ENCODE data around the gene CTBP1.

- TF ChIP-seq, protein P1, sequence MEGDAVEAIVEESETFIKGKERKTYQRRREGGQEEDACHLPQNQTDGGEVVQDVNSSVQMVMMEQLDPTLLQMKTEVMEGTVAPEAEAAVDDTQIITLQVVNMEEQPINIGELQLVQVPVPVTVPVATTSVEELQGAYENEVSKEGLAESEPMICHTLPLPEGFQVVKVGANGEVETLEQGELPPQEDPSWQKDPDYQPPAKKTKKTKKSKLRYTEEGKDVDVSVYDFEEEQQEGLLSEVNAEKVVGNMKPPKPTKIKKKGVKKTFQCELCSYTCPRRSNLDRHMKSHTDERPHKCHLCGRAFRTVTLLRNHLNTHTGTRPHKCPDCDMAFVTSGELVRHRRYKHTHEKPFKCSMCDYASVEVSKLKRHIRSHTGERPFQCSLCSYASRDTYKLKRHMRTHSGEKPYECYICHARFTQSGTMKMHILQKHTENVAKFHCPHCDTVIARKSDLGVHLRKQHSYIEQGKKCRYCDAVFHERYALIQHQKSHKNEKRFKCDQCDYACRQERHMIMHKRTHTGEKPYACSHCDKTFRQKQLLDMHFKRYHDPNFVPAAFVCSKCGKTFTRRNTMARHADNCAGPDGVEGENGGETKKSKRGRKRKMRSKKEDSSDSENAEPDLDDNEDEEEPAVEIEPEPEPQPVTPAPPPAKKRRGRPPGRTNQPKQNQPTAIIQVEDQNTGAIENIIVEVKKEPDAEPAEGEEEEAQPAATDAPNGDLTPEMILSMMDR (conservative IDR thresholded peaks at IDR 0.05; ENCODE audit: low read depth in 2 of 2) = no peak
- TF ChIP-seq NANOG (IDR thresholded peaks at IDR 0.05; ENCODE audit: borderline replicate concordance) (no peak), POLR2AphosphoS5 (IDR thresholded peaks at IDR 0.05; ENCODE audit: low read depth) (no peak), REST (IDR thresholded peaks at IDR 0.05; ENCODE audit: unreplicated experiment) (no peak), CREB1 (CRISPR knock-in tag; IDR thresholded peaks at IDR 0.05; ENCODE audit: low read depth) (no peak), ETS1 (IDR thresholded peaks at IDR 0.05) (no peak), EZH2 (IDR thresholded peaks at IDR 0.05; ENCODE audit: low read depth, unreplicated experiment) (no peak), ZNF331 (CRISPR knock-in tag; IDR thresholded peaks at IDR 0.05; ENCODE audit: low read depth) (no peak), EZH2phosphoT487 (IDR thresholded peaks at IDR 0.05; ENCODE audit: unreplicated experiment) (no peak), ZNF114 (CRISPR knock-in tag; IDR thresholded peaks at IDR 0.05) (no peak), JUNB (IDR thresholded peaks at IDR 0.05; ENCODE audit: unreplicated experiment) (no peak), STAT1 (IDR thresholded peaks at IDR 0.05; ENCODE audit: unreplicated experiment) (no peak)
- TF ChIP-seq, protein P2, sequence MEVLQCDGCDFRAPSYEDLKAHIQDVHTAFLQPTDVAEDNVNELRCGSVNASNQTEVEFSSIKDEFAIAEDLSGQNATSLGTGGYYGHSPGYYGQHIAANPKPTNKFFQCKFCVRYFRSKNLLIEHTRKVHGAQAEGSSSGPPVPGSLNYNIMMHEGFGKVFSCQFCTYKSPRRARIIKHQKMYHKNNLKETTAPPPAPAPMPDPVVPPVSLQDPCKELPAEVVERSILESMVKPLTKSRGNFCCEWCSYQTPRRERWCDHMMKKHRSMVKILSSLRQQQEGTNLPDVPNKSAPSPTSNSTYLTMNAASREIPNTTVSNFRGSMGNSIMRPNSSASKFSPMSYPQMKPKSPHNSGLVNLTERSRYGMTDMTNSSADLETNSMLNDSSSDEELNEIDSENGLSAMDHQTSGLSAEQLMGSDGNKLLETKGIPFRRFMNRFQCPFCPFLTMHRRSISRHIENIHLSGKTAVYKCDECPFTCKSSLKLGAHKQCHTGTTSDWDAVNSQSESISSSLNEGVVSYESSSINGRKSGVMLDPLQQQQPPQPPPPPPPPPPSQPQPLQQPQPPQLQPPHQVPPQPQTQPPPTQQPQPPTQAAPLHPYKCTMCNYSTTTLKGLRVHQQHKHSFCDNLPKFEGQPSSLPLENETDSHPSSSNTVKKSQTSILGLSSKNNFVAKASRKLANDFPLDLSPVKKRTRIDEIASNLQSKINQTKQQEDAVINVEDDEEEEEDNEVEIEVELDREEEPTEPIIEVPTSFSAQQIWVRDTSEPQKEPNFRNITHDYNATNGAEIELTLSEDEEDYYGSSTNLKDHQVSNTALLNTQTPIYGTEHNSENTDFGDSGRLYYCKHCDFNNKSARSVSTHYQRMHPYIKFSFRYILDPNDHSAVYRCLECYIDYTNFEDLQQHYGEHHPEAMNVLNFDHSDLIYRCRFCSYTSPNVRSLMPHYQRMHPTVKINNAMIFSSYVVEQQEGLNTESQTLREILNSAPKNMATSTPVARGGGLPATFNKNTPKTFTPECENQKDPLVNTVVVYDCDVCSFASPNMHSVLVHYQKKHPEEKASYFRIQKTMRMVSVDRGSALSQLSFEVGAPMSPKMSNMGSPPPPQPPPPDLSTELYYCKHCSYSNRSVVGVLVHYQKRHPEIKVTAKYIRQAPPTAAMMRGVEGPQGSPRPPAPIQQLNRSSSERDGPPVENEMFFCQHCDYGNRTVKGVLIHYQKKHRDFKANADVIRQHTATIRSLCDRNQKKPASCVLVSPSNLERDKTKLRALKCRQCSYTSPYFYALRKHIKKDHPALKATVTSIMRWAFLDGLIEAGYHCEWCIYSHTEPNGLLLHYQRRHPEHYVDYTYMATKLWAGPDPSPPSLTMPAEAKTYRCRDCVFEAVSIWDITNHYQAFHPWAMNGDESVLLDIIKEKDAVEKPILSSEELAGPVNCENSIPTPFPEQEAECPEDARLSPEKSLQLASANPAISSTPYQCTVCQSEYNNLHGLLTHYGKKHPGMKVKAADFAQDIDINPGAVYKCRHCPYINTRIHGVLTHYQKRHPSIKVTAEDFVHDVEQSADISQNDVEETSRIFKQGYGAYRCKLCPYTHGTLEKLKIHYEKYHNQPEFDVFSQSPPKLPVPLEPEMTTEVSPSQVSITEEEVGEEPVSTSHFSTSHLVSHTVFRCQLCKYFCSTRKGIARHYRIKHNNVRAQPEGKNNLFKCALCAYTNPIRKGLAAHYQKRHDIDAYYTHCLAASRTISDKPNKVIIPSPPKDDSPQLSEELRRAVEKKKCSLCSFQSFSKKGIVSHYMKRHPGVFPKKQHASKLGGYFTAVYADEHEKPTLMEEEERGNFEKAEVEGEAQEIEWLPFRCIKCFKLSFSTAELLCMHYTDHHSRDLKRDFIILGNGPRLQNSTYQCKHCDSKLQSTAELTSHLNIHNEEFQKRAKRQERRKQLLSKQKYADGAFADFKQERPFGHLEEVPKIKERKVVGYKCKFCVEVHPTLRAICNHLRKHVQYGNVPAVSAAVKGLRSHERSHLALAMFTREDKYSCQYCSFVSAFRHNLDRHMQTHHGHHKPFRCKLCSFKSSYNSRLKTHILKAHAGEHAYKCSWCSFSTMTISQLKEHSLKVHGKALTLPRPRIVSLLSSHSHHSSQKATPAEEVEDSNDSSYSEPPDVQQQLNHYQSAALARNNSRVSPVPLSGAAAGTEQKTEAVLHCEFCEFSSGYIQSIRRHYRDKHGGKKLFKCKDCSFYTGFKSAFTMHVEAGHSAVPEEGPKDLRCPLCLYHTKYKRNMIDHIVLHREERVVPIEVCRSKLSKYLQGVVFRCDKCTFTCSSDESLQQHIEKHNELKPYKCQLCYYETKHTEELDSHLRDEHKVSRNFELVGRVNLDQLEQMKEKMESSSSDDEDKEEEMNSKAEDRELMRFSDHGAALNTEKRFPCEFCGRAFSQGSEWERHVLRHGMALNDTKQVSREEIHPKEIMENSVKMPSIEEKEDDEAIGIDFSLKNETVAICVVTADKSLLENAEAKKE (CRISPR knock-in tag; IDR thresholded peaks at IDR 0.05) = no peak
Observed at GRCh38 chr4:1211371-1211770, 37.6 kb downstream of the CTBP1 start.

All from GM23338 (cell line).